Urinary bladder (tissue), 4 donors: ENCODE measurements around the gene DUOX2. TPM values are rescaled to one million over a fixed set of nuclear protein-coding genes. Genes with fewer than 3 reads are reported as not detected.
"Not testable (repeated sequence)": the region's sequence is repeated elsewhere in the genome, so short reads cannot be mapped to it uniquely, and the experiment has no call there.

Experiments
- DNase-seq: peaks from one replicate; pipeline ENCODE4 v3.0.0-alpha.2; 2015; ENCODE audit errors: extremely low spot score
- H3K27ac ChIP-seq: one replicate; pipeline ENCODE4 v1.5.1; 2013; ENCODE audit warnings: low read depth, mild to moderate bottlenecking, moderate library complexity
- H3K36me3 ChIP-seq: one replicate; pipeline ENCODE4 v1.6.1; 2013; ENCODE audit warnings: mild to moderate bottlenecking, moderate library complexity; ENCODE audit not compliant: insufficient read depth
- H3K4me1 ChIP-seq: one replicate; pipeline ENCODE4 v1.6.1; 2013; ENCODE audit warnings: mild to moderate bottlenecking, moderate library complexity; ENCODE audit not compliant: insufficient read depth
- H3K4me3 ChIP-seq: one replicate; pipeline ENCODE4 v1.5.1; 2013; ENCODE audit warnings: low read depth, low read length
- WGBS: extraction: QIAGEN DNeasy Blood & Tissue Kit; methylation state at CpG from one replicate; pipeline ENCODE4 v1.1.7; 2013; 5-methylcytosine and 5-hydroxymethylcytosine counted together
- polyA plus RNA-seq: library from polyadenylated mRNA; stranded (reverse); fragments of 200-250 nt; gene quantifications from one replicate; pipeline ENCODE4 v1.2.3, GENCODE V29; 2013
- total RNA-seq: library from RNA; depleted of rRNA; stranded (reverse); fragments of >200 nt; gene quantifications from one replicate; pipeline ENCODE4 v1.2.3, GENCODE V29; 2014
- donor health status: healthy with polysubstance abuse.
- donor health status: healthy.

The DUOX2 gene
- total and polyA plus RNA-seq, 2 donors: 1.5 to 2.4 TPM

GRCh38 chr15:45075440-45076320 is 38.3 kb downstream of the DUOX2 start:
- WGBS: 100% methylated on average over 1 of the region's 9 CpGs

GRCh38 chr15:45073602-45074001 is 40.4 kb downstream of the DUOX2 start:
- DNase-seq, H3K4me1 ChIP-seq, H3K4me3 ChIP-seq, H3K36me3 ChIP-seq, H3K27ac ChIP-seq: not testable (repeated sequence)

More at GRCh38 chr15:45075440-45076320, 38.3 kb downstream of the DUOX2 start:
- not testable (repeated sequence) for H3K4me1 ChIP-seq, H3K36me3 ChIP-seq, DNase-seq, H3K4me3 ChIP-seq, H3K27ac ChIP-seq

GRCh38 chr15:45069942-45070360 is 44.0 kb downstream of the DUOX2 start:
- WGBS: 87% methylated on average over 5 of the region's 6 CpGs
- DNase-seq, H3K4me3 ChIP-seq, H3K4me1 ChIP-seq, H3K36me3 ChIP-seq: not testable (repeated sequence)
- peak overlapping the region; percentile 38 for H3K27ac ChIP-seq

GRCh38 chr15:45064386-45064785 is 49.6 kb downstream of the DUOX2 start:
- WGBS: 67% methylated on average over 4 of the region's 4 CpGs
- DNase-seq: no peak
- H3K4me1 ChIP-seq: no peaks in the 10 kb centered on the region
- no peaks in the 10 kb centered on the region for H3K36me3 ChIP-seq
- no peak overlapping the region for H3K4me3 ChIP-seq
- no peak overlapping the region for H3K27ac ChIP-seq

GRCh38 chr15:45062301-45062700 is 51.7 kb downstream of the DUOX2 start:
- DNase-seq, H3K27ac ChIP-seq, H3K4me1 ChIP-seq, H3K4me3 ChIP-seq, H3K36me3 ChIP-seq: not testable (repeated sequence)
- WGBS: 99% methylated on average over 7 of the region's 7 CpGs

GRCh38 chr15:45058690-45059675 is 55.0 kb downstream of the DUOX2 start:
- not testable (repeated sequence) for H3K4me3 ChIP-seq, H3K27ac ChIP-seq, H3K4me1 ChIP-seq, H3K36me3 ChIP-seq, DNase-seq
- WGBS: 80% methylated on average over 3 of the region's 3 CpGs

GRCh38 chr15:45052676-45053075 is 61.3 kb downstream of the DUOX2 start:
- H3K36me3 ChIP-seq, H3K4me1 ChIP-seq, H3K27ac ChIP-seq, H3K4me3 ChIP-seq, DNase-seq: not testable (repeated sequence)
- 92% methylated on average over 3 of the region's 3 CpGs for WGBS

GRCh38 chr15:45050587-45050986 is 63.4 kb downstream of the DUOX2 start:
- DNase-seq: no peak
- 97% methylated on average over 1 of the region's 1 CpG for WGBS
- no peak overlapping the region for H3K4me3 ChIP-seq
- H3K36me3 ChIP-seq: no peaks in the 10 kb centered on the region
- no peaks in the 10 kb centered on the region for H3K4me1 ChIP-seq
- no peak overlapping the region for H3K27ac ChIP-seq

- 57% methylated on average over 7 of the region's 7 CpGs for WGBS
- no peak for DNase-seq
- Histone ChIP-seq H3K4me1 (no peaks in the 10 kb centered on the region), H3K4me3 (no peak overlapping the region), H3K36me3 (no peaks in the 10 kb centered on the region), H3K27ac (no peak overlapping the region)
Measured at GRCh38 chr15:45048794-45049631, 65.0 kb downstream of the DUOX2 start.

GRCh38 chr15:45048449-45048793 is 65.6 kb downstream of the DUOX2 start:
- not testable (repeated sequence) for H3K36me3 ChIP-seq, DNase-seq, H3K4me3 ChIP-seq, H3K4me1 ChIP-seq, H3K27ac ChIP-seq
- 70% methylated on average over 4 of the region's 4 CpGs for WGBS

- not testable (repeated sequence) for DNase-seq, H3K27ac ChIP-seq, H3K36me3 ChIP-seq, H3K4me3 ChIP-seq, H3K4me1 ChIP-seq
- 86% methylated on average over 1 of the region's 1 CpG for WGBS
Measured at GRCh38 chr15:45044270-45044669, 69.7 kb downstream of the DUOX2 start.

GRCh38 chr15:45042859-45043258 is 71.1 kb downstream of the DUOX2 start:
- 100% methylated on average over 2 of the region's 2 CpGs for WGBS
- H3K36me3 ChIP-seq, H3K27ac ChIP-seq, H3K4me1 ChIP-seq, H3K4me3 ChIP-seq, DNase-seq: not testable (repeated sequence)
